MCF 10A (cell line): ENCODE results near the gene CHRFAM7A. TPM values are rescaled to one million over a fixed set of nuclear protein-coding genes. Genes with fewer than 3 reads are reported as not detected.
"Not testable (repeated sequence)": the region's sequence is repeated elsewhere in the genome, so short reads cannot be mapped to it uniquely, and the experiment has no call there.

Source experiments
- BruUV-seq: library from RNA; stranded (reverse); fragments of 400-500 nt; replicated peaks from 2 replicates; lab custom pipeline; 2021; lab: Mats Ljungman, UMichigan
- CTCF ChIA-PET: fragments of 300-600 bp; sonication (Branson Sonifier 250); formaldehyde crosslinking; extraction: SDS; loops from one replicate; lab custom pipeline; 2021; ENCODE audit warnings: antibody characterized with exemption, inconsistent platforms; lab: Yijun Ruan, JAX
- POLR2A ChIA-PET: fragments of 300-600, 350-650 bp; sonication (Branson Sonifier 250); formaldehyde crosslinking; extraction: SDS; loops from one replicate; lab custom pipeline; 2020; ENCODE audit warnings: antibody characterized with exemption, inconsistent platforms; lab: Yijun Ruan, JAX
- DNase-seq: peaks from one replicate; pipeline ENCODE4 v3.0.0-alpha.2; 2018; ENCODE audit not compliant: unreplicated experiment
- H3K27ac Mint-ChIP-seq: one replicate; pipeline ENCODE4 v1.8.0; 2022; ENCODE audit warnings: mild to moderate bottlenecking, low read depth, mixed read lengths; ENCODE audit not compliant: unreplicated experiment
- H3K27me3 Mint-ChIP-seq: one replicate; pipeline ENCODE4 v1.8.0; 2022; ENCODE audit warnings: mixed read lengths; ENCODE audit not compliant: insufficient read depth, unreplicated experiment
- H3K36me3 Mint-ChIP-seq: one replicate; pipeline ENCODE4 v1.8.0; 2022; ENCODE audit warnings: mild to moderate bottlenecking, moderate library complexity, mixed read lengths; ENCODE audit not compliant: insufficient read depth, unreplicated experiment
- H3K4me1 Mint-ChIP-seq: one replicate; pipeline ENCODE4 v1.8.0; 2022; ENCODE audit warnings: mixed read lengths; ENCODE audit not compliant: insufficient read depth, unreplicated experiment
- H3K4me3 Mint-ChIP-seq: one replicate; pipeline ENCODE4 v1.8.0; 2022; ENCODE audit warnings: mild to moderate bottlenecking, moderate library complexity, mixed read lengths; ENCODE audit not compliant: unreplicated experiment
- H3K9me3 Mint-ChIP-seq: one replicate; pipeline ENCODE4 v1.8.0; 2022; ENCODE audit warnings: mixed read lengths; ENCODE audit not compliant: unreplicated experiment
- intact Hi-C: fragments of 100-400 bp; cut with micrococcal nuclease; formaldehyde crosslinking; loops from 2 replicates; pipeline ENCODE4 v1.14.1; 2022
- total RNA-seq: library from RNA; stranded (reverse); gene quantifications from 2 replicates; pipeline ENCODE4 v1.2.3, GENCODE V29; 2022

CHRFAM7A gene
- total RNA-seq, 1 experiment from 2014 or later, result 1.9 TPM

GRCh38 chr15:30310575-30310974, 82.8 kb downstream of the CHRFAM7A start:
- CTCF ChIA-PET, H3K36me3 Mint-ChIP-seq, H3K9me3 Mint-ChIP-seq, H3K27ac Mint-ChIP-seq, H3K4me3 Mint-ChIP-seq, POLR2A ChIA-PET, DNase-seq, H3K4me1 Mint-ChIP-seq, intact Hi-C loops, H3K27me3 Mint-ChIP-seq, BruUV-seq: not testable (repeated sequence)

Other genes with a start within 250 kb of the CHRFAM7A start
- 3.0 and 5.3 TPM in 2 replicates for gene GOLGA8R, start 20.7 kb upstream of the CHRFAM7A start, total RNA-seq
- gene GOLGA8Q, start 158.5 kb upstream of the CHRFAM7A start, total RNA-seq, result 2.0 TPM in 1 of 2 replicates, not detected in the other
- 0.70 and 0.71 TPM in 2 replicates for gene GOLGA8H, start 210.5 kb upstream of the CHRFAM7A start, total RNA-seq